Measurements from ENCODE around the gene DYNLL1.

- TF ChIP-seq NFRKB (IDR thresholded peaks at IDR 0.05) (no peak), SP1 (IDR thresholded peaks at IDR 0.05) (no peak), SUZ12 (IDR thresholded peaks at IDR 0.05) (no peak), BHLHE40 (IDR thresholded peaks at IDR 0.05; ENCODE audit: borderline replicate concordance) (no peak), FOXK2 (IDR thresholded peaks at IDR 0.05) (no peak), L3MBTL2 (conservative IDR thresholded peaks at IDR 0.05) (no peak), FOXA1 (IDR thresholded peaks at IDR 0.05) (no peak), TARDBP (IDR thresholded peaks at IDR 0.05) (no peak), ZNF384 (IDR thresholded peaks at IDR 0.05) (no peak), FOXM1 (IDR thresholded peaks at IDR 0.05; ENCODE audit: borderline replicate concordance) (no peak)
Measured at GRCh38 chr12:120534203-120534702, 38.3 kb downstream of the DYNLL1 start, which contains the start of gene RNF10.

Data from HEK293T (cell line).